ENCODE measurements around the gene PPFIBP2. TPM values are rescaled to one million over a fixed set of nuclear protein-coding genes. Genes with fewer than 3 reads are reported as not detected.
"Not testable (repeated sequence)": the region's sequence is repeated elsewhere in the genome, so short reads cannot be mapped to it uniquely, and the experiment has no call there.

The PPFIBP2 gene
- total and polyA plus RNA-seq, 11 donors: 10.5 to 31.1 (median 20.8) TPM

GRCh38 chr11:7657306-7658025 is 143.7 kb downstream of the PPFIBP2 start:
- H3K27ac ChIP-seq: peak overlapping the region in 2 of 12 donors; percentile 31 to 55
- WGBS, 4 donors: 55 to 61% (median 58%) methylated on average over 15 of the region's 15 CpGs
- TF ChIP-seq CTCF (IDR thresholded peaks at IDR 0.05) (peak; percentile 31 to 66 (median 57)), POLR2A (IDR thresholded peaks at IDR 0.05) (no peak)
- H3K4me1 ChIP-seq: peaks cover 0 to 19% (median 8%) of the 10 kb centered on the region in 12 donors
- H3K36me3 ChIP-seq: peaks cover 0 to 42% (median 28%) of the 10 kb centered on the region in 9 donors
- no peaks in the 10 kb centered on the region for H3K9me3 ChIP-seq
- intact Hi-C loops (cut with DNase I): loop anchor here in 7 of 10 donors (1.0 to 10.0 kb wide), 5 partner anchors 85 to 213 kb away; partner anchors contain the start of gene PPFIBP2 (in 2 of the 7)
- DNase-seq: peak in 3 of 5 donors; percentile 43 to 75 (median 62)
- H3K27me3 ChIP-seq: no peaks in the 10 kb centered on the region
- no peak overlapping the region for H3K4me3 ChIP-seq
- peak; percentile 75 to 98 (median 93) for ATAC-seq

- peaks cover 0 to 26% (median 7%) of the 10 kb centered on the region in 9 donors for H3K36me3 ChIP-seq
- intact Hi-C loops (cut with DNase I); H3K4me1 ChIP-seq; H3K4me3 ChIP-seq; H3K9me3 ChIP-seq; ATAC-seq; H3K27me3 ChIP-seq; DNase-seq; H3K27ac ChIP-seq: not testable (repeated sequence)
- WGBS, 4 donors: 85 to 93% (median 89%) methylated on average over 8 to 16 of the region's 16 CpGs
Measured at GRCh38 chr11:7663531-7663930, 149.7 kb downstream of the PPFIBP2 start.

GRCh38 chr11:7664867-7665266 is 151.1 kb downstream of the PPFIBP2 start:
- intact Hi-C loops (cut with DNase I): loop anchor here in 6 of 10 donors (2.0 to 5.0 kb wide), 3 partner anchors 93 to 153 kb away; partner anchors contain the start of gene PPFIBP2 (in 2 of the 6)
- no peak for DNase-seq
- ATAC-seq: no peak
- Histone ChIP-seq H3K36me3 (peaks cover 0 to 27% (median 7%) of the 10 kb centered on the region in 9 donors), H3K9me3 (no peaks in the 10 kb centered on the region), H3K4me1 (peaks cover 0 to 6% (median 0%) of the 10 kb centered on the region in 12 donors), H3K27me3 (no peaks in the 10 kb centered on the region), H3K4me3 (no peak overlapping the region), H3K27ac (no peak overlapping the region)
- WGBS, 4 donors: 79 to 96% (median 94%) methylated on average over 6 of the region's 6 CpGs
- TF ChIP-seq POLR2A (IDR thresholded peaks at IDR 0.05): no peak

GRCh38 chr11:7665473-7666291 is 151.9 kb downstream of the PPFIBP2 start:
- Histone ChIP-seq H3K27ac (no peak overlapping the region), H3K27me3 (no peaks in the 10 kb centered on the region), H3K4me3 (no peak overlapping the region), H3K4me1 (peaks cover 0 to 6% (median 0%) of the 10 kb centered on the region in 12 donors), H3K36me3 (peaks cover 0 to 27% (median 7%) of the 10 kb centered on the region in 9 donors), H3K9me3 (no peaks in the 10 kb centered on the region)
- intact Hi-C loops (cut with DNase I): loop anchor here in 7 of 10 donors (2.0 to 5.0 kb wide), 3 partner anchors 93 to 153 kb away; partner anchors contain the start of gene PPFIBP2 (in 2 of the 7)
- peak; percentile 67 to 89 (median 74) for DNase-seq
- peak; percentile 85 to 97 (median 94) for ATAC-seq
- 49 to 59% (median 51%) methylated on average over 15 to 20 of the region's 20 CpGs for WGBS, 4 donors
- TF ChIP-seq POLR2A (IDR thresholded peaks at IDR 0.05) (no peak), CTCF (IDR thresholded peaks at IDR 0.05) (peak; percentile 61 to 90 (median 82))
